Astrocyte of the spinal cord (primary cell): ENCODE data around the gene SH3GL3.

Source experiments
- DNase-seq: peaks from one replicate; pipeline ENCODE4 v3.0.0; 2011; ENCODE audit warnings: low read depth, low spot score
- H3K4me3 ChIP-seq: 2 replicates; pipeline ENCODE4 v1.5.1; 2011; ENCODE audit warnings: low read depth, mild to moderate bottlenecking, low read length, moderate library complexity
- CTCF ChIP-seq: IDR thresholded peaks from 2 replicates; pipeline ENCODE4 v1.5.1; 2012; ENCODE audit warnings: low read depth, mild to moderate bottlenecking, low read length, inconsistent platforms
- in situ Hi-C: cut with HindIII; loops from 2 replicates; pipeline ENCODE4 v1.10.0; 2017; ENCODE audit warnings: low sequenced_read_pairs

SH3GL3 gene

GRCh38 chr15:83504365-83504764 lies 57.2 kb downstream of the SH3GL3 start:
- in situ Hi-C loops, result no loop called here
- no peak overlapping the region for H3K4me3 ChIP-seq
- TF ChIP-seq CTCF, result no peak
- no peak for DNase-seq

GRCh38 chr15:83510001-83510400 lies 62.9 kb downstream of the SH3GL3 start:
- TF ChIP-seq CTCF, result no peak
- in situ Hi-C loops, result no loop called here
- DNase-seq, result no peak
- no peak overlapping the region for H3K4me3 ChIP-seq

- TF ChIP-seq CTCF, result no peak
- H3K4me3 ChIP-seq, result no peak overlapping the region
- DNase-seq, result no peak
- in situ Hi-C loops, result no loop called here
Measured at GRCh38 chr15:83512459-83512858, 65.3 kb downstream of the SH3GL3 start.

- no peak for TF ChIP-seq CTCF
- in situ Hi-C loops, result no loop called here
Measured at GRCh38 chr15:83514584-83514983, 67.4 kb downstream of the SH3GL3 start.

GRCh38 chr15:83515164-83515563 lies 68.0 kb downstream of the SH3GL3 start:
- TF ChIP-seq CTCF, result no peak
- in situ Hi-C loops, result no loop called here
- DNase-seq, result no peak
- H3K4me3 ChIP-seq, result no peak overlapping the region

More at GRCh38 chr15:83514584-83514983, 67.4 kb downstream of the SH3GL3 start:
- DNase-seq, result no peak
- H3K4me3 ChIP-seq, result no peak overlapping the region

- TF ChIP-seq CTCF, result no peak
- no peak overlapping the region for H3K4me3 ChIP-seq
- in situ Hi-C loops, result no loop called here
- peak; percentile 6 for DNase-seq
Measured at GRCh38 chr15:83516935-83517334, 69.8 kb downstream of the SH3GL3 start.

GRCh38 chr15:83526319-83526718 lies 79.2 kb downstream of the SH3GL3 start:
- no peak for DNase-seq
- no peak overlapping the region for H3K4me3 ChIP-seq
- no peak for TF ChIP-seq CTCF
- in situ Hi-C loops, result no loop called here
